Stimulated activated CD4-positive, alpha-beta T cell treated with anti-CD3 and anti-CD28 coated beads, Interleukin-2, amount 100 ng/mL, for 48 hours (primary cell): ENCODE data around the gene CPLX1.
"Not testable (repeated sequence)": the region's sequence is repeated elsewhere in the genome, so short reads cannot be mapped to it uniquely, and the experiment has no call there.

Experiments
- DNase-seq, 2 donors: peaks; one replicate each; pipeline ENCODE4 v3.0.0-alpha.2; 2020

Gene CPLX1

DNA sequence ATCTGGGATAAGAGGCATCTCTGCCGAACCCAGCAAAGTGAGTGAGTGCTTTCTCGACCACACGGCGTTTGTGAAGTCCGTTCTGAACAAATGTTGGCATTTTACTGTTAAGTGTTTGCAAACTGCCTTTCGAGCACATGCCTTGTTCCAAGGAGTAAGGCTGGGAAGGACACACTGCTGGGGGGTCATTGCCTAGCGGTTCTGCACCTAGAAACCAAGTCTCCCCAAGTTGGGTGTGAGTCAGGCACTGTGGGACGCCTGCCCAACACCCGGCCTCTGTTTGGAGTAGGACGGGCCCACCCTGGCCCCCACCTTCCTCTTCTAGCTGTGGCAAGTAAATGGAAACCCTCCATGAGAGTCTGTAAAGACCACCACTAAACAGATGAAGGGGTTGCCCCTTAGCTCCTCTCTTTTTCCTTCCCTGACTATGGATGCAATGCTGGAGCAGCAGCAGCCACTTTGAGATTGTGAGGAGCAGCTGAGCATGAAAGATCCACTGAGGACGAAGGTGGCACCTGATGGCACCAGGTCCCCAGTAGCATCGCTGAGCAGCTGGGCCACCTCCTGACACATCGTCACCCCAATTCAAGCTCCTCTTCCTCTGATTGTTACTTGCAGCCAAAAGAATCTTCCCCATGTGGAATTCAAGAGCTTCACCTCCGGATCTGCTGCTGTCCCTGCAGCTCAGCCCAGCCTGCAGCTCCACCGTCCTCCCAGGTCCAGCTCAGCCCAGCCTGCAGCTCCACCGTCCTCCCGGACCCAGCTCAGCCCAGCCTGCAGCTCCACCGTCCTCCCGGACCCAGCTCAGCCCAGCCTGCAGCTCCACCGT is 6.3 kb downstream of the CPLX1 start:
- no peak for DNase-seq

DNA sequence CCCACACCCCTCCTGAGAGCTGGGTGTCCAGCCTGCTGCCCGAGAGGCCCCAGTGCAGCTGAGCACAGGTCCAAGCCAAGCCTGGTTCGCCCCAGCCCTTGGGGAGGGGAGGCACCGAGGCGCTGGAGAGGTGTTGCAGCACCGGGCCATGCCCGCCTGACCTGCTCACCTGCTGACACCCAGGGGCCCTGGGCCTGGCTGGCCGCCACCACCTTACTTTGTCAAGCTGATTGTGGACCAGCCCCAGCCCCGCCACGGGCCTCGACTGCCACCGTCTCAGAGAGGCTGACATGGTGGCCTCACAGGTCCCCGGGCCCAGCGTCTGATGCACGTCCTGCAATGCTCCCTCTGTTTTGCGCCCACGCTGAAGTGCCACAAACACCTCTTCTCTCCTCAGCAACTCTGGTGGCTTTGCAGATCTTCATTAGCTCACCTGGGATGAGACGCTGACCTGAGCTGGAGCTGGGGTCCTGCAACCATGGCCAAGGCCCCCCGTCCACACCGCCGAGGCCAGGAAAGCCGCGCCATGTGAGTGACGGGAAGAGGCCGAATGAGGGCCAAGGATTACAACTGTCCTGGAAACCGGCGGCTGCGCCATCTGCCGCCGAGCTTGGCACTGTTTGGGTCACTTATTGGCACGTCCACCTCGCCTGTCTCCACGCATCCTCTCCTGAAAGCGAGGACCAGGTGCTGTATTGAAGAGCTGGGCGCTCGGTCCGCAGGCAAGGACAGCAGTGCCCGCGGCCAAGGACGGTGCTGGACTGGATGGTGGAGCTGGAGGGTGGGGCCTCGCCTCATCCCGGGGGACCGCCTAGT is 7.6 kb downstream of the CPLX1 start:
- DNase-seq = no peak

DNA sequence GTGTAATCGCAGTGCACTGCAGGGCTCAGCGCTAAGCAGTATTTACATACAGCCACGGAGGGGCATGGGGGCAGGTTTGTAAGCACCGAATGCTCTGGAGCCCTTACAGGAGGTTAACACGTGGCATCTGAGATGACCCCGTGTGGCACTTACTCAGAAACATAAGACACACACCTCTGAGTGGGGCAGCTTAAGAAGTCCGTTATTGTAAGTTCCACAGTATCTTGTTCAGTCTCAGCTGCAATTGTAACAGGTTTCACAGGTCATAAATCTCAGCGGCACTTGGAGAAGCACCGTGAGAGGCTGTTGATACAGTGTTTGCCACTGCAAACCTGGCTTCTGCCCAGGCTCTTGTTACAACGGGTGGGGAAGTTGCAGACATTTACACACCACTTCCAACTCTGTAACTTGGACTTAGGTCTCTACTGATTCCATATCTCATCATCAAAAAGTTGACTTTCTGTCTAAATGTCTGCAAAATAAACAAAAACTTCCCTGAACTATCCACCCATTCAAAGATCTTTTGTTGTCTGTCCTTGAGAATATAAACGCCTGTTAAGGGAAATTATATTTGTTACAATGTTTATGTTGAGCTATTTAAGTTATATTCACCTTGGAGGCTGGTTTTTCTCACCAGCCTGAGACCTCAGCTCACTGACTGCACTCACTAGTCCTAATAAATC is 10.3 kb downstream of the CPLX1 start:
- DNase-seq = no peak

DNA sequence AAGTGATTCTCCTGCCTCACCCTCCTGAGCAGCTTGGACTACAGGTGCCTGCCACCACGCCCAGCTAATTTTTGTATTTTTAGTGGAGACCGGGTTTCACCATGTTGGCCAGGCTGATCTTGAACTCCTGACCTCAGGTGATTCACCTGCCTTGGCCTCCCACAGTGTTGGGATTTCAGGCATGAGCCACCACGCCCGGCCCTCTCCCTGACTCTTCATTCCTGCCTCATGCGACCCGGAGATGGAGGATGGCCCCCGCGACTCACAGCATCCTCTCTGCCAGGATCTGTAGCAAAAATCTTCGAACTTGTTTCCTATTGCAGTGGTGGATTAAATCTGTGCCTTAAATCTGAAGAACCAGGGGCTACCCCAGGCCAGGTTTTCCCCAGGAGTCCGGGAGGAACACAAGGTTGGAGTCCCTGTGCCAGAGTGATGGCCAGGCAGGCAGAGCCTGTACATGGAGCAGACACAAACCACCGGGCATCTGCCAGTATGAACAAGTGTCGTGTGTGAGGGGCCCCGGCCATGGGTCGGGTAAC is 11.5 kb downstream of the CPLX1 start:
- DNase-seq = no peak

DNA sequence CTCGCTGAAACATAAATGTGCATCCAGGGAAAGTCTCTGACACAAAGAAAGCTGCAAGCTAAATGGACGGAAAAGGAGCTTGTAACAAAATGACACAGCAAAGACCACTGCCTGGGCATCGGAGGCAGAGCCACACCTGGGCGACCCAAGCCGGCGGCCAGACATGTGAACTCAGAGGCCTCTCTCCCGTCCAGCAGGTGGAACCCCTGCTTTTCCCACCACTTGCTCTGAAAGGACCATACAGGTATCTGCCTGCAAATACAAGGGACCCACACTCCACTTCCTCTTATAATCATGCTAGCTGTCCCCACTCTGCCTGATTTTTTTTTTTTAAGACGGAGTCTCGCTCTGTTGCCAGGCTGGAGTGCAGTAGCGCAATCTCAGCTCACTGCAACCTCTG is 12.0 kb downstream of the CPLX1 start:
- no peak for DNase-seq

DNA sequence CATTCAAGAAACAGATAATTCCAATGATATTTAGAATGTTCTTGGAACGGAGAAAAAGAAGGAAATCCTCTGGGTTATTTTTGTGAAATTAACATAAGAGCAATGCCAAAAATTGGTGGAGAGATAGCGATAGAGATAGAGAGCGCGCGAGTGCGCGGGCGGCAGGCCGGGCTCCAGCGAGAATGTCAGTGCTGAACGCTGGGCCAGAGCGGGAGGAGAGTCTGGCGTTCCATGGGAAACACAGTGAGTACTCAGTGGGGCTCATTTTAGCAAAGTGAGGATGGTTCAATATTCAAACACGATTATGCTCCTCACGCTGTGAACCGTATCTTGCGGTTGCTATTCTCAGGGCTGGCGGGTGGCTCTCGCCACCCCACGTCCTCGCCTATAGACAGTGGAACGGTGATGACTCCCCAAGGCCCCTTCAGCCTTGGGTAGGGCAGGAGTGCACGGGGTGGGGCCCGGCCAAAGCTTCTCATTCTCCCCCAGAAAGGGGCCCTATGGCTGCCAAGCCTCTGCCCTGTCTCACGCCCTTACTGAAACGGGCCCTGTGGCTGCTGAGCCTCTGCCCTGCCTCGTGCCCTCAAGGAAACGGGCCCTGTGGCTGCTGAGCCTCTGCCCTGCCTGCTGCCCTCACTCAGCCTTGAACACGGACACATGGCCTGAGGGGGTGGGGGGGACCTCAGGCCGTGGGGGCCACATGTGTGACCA is 16.9 kb downstream of the CPLX1 start:
- no peak for DNase-seq

DNA sequence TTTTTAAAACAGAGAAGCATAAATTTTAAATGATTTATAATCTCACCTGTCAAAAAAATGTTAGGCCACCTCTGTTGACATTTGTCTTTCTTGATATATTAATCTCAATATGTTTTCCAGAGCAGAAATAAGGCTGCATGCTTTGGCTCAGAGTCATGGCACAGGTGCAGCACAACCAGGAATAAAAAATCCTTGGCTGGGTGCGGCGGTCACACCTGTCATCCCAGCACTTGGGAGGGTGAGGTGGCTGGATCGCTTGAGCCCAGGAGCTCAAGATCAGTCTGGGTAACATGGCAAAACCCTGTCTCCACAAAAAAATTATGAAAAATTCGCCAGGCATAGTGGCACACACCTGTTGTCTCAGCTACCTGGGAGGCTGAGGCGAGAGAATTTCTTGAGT is 18.1 kb downstream of the CPLX1 start:
- DNase-seq = no peak

DNA sequence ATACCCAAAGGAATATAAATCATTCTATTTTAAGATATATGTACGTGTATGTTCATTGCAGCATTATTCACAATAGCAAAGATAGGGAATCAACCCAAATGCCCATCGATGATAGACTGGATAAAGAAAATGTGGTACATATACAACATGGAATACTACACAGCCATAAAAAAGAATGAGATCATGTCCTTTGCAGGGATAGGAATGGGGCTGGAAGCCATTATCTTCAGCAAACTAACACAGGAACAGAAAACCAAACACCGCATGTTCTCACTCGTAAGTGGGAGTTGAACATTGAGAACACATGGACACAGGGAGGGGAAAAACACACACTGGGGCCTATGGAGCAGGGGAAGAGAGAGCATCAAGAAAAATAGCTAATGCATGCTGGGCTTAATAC is 18.9 kb downstream of the CPLX1 start:
- not testable (repeated sequence) for DNase-seq

DNA sequence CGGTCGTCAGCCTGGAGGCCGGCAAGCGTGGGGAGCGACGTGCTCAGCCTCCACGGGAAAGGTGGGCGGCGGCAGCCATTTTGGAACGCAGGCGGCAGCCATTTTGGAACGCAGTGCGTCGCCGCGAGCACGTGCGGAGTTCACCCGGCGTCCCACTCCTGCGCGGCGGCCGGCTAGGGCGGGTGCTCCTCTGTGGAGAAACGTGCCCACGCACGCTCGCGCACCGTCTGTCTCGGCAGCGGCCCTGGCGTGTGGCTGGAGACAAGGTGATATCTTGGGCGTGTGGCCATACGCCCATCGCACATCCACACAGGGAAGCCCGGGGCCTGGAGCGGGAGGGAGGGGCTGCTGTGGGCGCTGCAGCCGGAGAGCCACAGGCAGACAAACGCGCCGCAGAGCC is 21.1 kb downstream of the CPLX1 start:
- DNase-seq = no peak

DNA sequence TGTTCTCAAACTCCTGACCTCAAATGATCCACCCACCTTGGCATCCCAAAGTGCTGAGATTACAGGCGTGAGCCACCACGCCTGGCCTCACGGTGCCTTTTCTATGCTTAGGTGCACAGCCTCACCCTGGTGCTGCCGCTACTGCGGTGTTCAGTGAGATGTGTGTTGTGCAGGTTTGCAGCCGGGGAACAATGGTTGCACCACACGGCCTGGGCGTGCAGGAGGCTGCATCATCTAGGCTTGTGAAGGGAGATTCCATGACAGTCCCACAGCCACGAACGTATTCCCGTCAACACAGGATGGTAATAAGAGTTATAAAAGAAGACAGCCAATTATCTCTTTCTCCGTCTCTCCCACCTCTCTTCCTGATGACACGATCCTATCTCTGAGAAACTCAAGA is 22.0 kb downstream of the CPLX1 start:
- DNase-seq = no peak

DNA sequence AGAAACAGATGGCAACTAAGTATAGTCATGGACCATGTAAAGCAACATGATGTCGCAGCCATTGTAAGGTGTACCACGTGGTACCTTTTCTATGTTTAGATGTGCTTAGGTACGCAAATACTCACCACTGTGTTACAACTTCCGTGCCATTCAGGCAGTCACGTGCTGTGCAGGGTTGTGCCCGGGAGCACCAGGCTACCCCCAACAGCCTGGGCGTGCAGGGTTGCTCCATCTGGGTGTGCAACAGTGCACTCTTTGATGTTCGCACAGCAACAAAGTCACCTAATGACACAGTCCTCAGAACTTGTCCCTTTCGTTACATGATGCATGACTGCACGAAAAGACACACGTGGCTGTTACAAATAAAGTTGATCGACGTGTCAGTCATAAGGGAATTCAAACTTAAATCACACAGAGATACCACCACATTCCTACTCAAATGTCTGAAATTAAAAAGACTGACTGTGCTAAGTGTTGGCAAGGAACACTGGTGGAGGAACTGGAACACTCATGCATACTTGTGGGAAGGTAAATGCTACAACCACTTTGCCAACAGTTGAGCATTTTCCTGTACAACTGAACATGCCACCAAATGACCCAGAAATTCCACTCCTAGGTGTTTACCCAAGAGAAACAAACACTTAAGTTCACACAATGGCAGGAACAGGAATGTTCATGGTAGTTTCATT is 24.3 kb downstream of the CPLX1 start:
- no peak for DNase-seq

DNA sequence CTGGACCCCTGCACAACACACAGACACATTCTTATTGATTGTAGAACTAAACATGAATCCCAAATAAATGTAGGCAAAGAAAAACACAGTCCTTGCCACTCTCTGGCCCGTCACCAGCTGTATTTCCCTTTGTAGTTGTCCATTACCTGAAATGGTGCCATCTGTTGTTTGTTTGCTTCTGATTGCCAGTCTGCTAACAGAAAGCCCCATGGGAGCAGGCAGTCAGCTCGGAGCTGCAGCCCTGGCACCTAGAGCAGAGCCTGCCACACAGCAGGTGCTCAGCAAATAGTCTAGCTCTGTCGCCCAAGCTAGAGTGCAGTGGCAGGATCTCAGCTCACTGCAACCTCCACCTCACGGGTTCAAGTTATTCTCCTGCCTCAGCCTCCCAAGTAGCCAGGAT is 28.9 kb downstream of the CPLX1 start:
- no peak for DNase-seq

DNA sequence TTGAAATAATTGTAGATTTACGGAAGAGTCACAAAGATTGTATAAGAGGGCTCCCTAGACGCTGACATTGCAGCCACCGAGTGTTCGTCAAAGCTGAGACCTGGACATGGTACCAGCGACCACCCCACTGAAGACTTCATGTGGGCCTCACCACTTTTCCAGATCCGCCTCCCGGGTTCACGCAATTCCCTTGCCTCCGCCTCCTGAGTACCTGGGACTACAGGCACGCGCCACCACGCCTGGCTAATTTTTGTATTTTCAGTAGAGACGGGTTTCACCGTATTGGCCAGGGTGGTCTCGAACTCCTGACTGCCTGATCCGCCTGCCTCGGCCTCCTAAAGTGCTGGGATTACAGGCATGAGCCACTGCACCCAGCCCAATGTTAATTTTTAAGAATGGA is 29.7 kb downstream of the CPLX1 start:
- no peak for DNase-seq

DNA sequence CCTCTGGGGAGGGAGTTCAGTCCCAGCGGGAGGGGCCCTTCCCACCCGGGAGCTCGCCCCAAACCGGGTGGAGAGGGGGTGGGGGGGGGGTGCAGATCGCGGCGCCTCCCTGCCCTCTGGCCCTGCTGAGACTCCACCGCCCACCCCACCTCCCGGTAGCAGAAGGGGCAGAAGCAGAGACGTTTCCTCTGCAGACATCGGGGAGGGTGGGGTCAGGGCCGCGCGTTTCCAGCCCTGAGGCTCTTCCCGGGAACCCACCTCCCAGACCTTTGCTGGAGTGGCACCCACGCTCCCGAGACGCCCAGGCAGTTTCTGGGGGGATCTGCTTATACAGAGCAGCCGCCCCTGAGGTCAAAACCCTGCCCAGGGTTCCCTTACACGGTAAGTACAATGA is 30.2 kb downstream of the CPLX1 start:
- no peak for DNase-seq

DNA sequence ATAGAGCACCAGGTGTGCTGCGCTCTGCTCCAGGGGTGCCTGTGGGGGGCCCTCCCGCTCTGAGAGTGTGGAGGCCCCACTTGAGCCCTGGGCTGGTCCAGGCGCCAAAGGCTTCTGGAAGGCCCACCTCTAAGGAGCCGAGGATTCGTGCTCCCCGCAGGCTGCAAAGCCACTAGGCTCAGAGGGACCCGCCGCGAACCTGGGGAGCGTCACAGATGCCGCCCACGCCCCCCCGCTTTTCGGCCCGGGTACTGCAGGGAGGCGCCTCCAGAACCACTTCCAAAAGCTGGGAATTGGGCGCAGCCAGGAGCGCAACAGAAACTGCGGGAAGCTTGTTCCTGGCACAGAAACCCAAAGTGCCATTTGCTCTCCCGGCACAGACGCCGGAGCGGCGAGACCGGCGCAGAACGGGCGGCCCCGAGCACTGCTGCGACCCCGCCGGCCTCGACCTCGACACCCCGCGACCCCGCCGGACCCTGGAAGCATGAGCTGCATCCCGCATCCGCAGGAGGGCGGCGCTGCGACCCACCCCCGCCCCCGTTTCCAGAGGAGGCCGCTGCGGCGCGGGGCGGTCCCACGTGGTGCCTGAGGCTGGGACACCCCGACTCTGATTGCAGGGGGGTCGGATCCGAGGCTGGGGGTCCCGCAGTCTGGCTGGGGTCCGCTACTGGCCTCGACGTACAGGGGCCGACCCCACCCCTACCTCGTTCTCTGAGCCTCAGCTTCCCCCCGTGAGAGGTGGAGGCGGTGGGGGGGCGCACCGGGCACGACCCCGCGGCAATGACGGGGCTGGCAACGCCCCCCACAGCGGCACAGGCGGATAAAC is 30.8 kb downstream of the CPLX1 start:
- DNase-seq = no peak

DNA sequence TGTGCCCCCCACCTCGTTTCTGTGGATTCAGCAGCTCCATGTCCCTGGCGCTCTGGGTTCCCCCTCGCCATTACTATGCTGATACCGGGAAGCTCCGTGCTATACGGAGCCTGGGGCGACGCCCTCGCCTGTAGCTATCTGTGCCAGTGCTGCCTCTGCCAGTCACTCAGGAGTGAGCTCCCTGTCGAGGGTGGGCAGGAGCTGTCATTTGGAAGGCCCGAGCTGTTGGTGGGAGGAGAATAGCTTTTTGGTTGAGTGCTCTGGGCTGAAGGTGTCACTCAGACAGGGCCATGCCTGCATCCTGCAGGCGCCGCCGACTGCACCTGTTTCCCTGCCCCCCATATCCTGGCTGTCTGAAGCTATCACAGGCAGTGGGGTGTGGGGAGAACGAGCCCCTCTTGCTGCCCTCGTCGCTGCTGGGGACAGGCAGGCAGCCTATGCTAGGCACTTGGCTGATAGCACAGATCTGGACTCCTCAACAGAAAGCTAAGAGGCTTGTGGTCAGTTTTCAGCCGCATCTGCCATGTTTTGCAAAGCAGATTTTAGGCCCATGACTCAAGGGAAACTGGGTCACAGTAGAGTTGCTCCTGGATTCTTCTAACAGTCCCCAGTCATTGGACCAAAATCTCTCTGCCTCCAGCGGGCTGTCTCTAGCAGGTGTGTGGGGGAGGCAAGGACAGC is 31.8 kb downstream of the CPLX1 start:
- no peak for DNase-seq

DNA sequence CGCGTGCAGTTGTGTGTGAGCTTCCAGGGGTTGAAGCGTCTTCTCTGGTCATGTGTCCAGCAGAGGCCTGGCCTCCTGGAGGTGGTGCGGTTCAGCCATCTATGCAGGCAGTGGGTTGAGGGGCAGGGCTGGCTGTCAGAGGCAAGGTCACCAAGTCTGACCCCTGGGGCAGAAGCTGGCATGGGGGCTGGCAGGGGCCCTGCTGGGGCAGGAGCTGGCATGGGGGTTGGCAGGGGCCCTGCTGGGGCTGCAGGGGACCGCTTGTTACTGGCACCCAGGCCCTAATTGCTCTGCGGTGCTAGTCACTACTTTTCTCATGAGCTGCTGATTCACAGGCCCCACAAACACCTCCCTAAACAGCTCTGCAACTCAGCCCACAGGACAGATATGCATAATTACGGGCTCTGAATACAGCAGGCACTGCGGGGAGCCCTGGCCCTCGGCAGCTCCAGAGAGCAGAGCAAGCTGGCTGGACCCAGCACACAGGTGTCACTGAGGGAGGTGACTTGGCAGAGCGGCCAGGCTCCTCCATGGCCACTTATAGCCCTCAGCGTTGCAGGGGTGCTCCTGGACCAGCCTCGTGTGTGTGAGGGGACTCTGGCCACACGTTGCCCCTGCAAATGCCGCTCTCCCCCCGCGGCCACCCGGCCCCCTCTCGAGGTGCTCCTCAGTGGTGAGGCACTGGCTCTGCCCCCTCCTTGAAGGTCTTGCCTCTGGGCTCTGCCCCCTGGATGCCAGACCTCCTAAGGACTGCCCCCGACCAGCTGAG is 32.7 kb downstream of the CPLX1 start:
- DNase-seq = no peak

DNA sequence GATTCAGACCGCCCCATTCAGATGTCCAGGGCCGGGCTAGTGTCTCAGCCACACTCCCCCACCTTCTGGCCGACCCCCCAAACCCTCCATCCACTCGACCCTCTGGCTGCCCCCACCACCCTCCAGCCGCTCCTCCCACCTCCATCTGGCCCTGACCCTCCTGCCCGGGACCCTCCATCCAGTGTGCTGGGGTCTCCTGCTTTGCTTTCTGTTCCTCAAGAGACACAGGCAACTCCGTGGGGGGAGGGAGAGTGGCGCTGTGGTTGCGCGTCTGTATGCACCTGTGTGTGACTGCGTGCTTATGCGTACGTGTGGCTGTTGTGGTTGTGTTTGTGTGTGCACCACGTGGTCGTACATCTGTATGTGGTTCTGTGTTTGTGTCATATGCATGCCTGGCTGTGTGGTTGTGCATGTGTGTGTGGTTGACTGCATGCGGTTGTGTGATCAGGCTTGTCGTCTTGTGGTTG is 33.3 kb downstream of the CPLX1 start:
- no peak for DNase-seq

DNA sequence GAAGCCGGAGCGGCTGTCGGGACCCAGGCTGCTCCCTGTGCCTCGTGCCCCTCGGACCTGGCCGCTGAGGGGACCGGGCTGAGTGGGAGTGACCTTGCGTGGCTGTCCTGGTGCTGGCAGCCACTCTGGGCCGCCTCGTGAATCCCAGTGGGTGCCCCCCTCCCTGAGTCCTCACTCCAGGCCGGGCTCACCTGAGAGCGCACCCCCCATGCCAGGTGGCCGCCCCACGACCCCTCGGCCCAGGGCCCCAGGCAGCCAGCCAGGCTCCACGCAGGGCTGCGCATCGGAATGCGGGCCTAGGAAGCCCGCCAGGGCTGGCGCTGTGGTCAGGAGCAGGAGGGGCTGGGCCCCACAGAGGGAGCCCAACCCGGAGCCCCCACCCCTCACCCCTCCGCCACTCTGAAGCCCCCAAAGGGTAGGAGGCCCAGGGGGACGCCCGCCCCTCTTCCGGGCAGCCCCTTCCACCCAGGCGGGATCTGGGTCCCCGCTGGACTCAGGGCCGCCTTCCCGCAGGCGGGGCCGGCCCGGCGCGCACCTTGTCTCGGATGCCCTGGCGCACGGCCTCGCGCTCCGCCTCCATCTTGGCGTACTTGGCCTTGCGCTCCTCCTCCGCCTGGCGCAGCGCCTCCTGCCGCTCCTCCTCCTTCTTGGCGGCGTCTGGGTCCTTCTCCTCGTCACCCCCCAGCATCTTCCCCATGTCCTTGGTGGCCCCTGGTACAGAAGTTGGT is 33.9 kb downstream of the CPLX1 start:
- DNase-seq = peak; percentile 34 to 46
